Natural killer cell (primary cell): ENCODE results near the gene NEURL1B. TPM values are rescaled to one million over a fixed set of nuclear protein-coding genes. Genes with fewer than 3 reads are reported as not detected.

ENCODE experiments used
- ATAC-seq, 3 donors: fragments of 150-1000 bp in 2 of 3; fragments of 200-7000 bp in 1 of 3; cut with Tn5 transposase; 1 replicate in 1 of 3; 2 replicates in 2 of 3; pipeline ENCODE4 v1.10.0; 2021; ENCODE audit warnings: mild to moderate bottlenecking in 2 of 3, moderate library complexity in 2 of 3
- DNase-seq, 2 donors: peaks; one replicate each; pipeline versions ENCODE4 v3.0.0 to v3.0.0-alpha.2; 2013 to 2021; ENCODE audit warnings: mixed read lengths in 1 of 2
- H3K27ac ChIP-seq: one replicate; pipeline ENCODE4 v1.5.1; 2013; ENCODE audit warnings: mild to moderate bottlenecking, low read length
- H3K27me3 ChIP-seq: one replicate; pipeline ENCODE4 v1.6.1; 2013; ENCODE audit warnings: low read length; ENCODE audit not compliant: control insufficient read depth, insufficient read depth
- H3K36me3 ChIP-seq: one replicate; pipeline ENCODE4 v1.6.1; 2013; ENCODE audit warnings: low read length; ENCODE audit not compliant: control insufficient read depth, insufficient read depth
- H3K4me1 ChIP-seq: one replicate; pipeline ENCODE4 v1.6.1; 2013; ENCODE audit warnings: low read length; ENCODE audit not compliant: control insufficient read depth, insufficient read depth
- H3K4me3 ChIP-seq: one replicate; pipeline ENCODE4 v1.5.1; 2013; ENCODE audit warnings: low read length
- H3K9me3 ChIP-seq: one replicate; pipeline ENCODE4 v1.6.1; 2013; ENCODE audit warnings: low read length; ENCODE audit not compliant: control insufficient read depth, insufficient read depth
- H3K27ac Mint-ChIP-seq, 2 donors: one replicate each; pipeline ENCODE4 v1.8.0; 2022; ENCODE audit warnings: mild to moderate bottlenecking in 2 of 2, mixed read lengths in 2 of 2, moderate library complexity in 1 of 2
- H3K27me3 Mint-ChIP-seq, 2 donors: one replicate each; pipeline ENCODE4 v1.8.0; 2022; ENCODE audit warnings: low read depth in 2 of 2, mixed read lengths in 2 of 2
- H3K36me3 Mint-ChIP-seq: one replicate; pipeline ENCODE4 v1.8.0; 2022; ENCODE audit warnings: mixed read lengths
- H3K4me1 Mint-ChIP-seq, 2 donors: one replicate each; pipeline ENCODE4 v1.8.0; 2022; ENCODE audit warnings: mixed read lengths in 2 of 2
- H3K4me3 Mint-ChIP-seq: one replicate; pipeline ENCODE4 v1.8.0; 2022; ENCODE audit warnings: mild to moderate bottlenecking, moderate library complexity, mixed read lengths
- H3K9me3 Mint-ChIP-seq, 2 donors: one replicate each; pipeline ENCODE4 v1.8.0; 2022; ENCODE audit warnings: mixed read lengths in 2 of 2
- WGBS: methylation state at CpG from one replicate; pipeline ENCODE4 v1.1.7; 2013; ENCODE audit warnings: missing lambda C conversion rate; ENCODE audit not compliant: insufficient coverage; 5-methylcytosine and 5-hydroxymethylcytosine counted together
- intact Hi-C: fragments of 100-400 bp; cut with micrococcal nuclease; formaldehyde crosslinking; loops from one replicate; pipeline ENCODE4 v1.14.2; 2022
- total RNA-seq, 4 donors: library from RNA; stranded (reverse); fragments of 120-200 nt in 1 of 4; gene quantifications; one replicate each; pipeline versions ENCODE4 v1.2.3 to v1.2.4, GENCODE V29; 2013 to 2022
- TF ChIP-seq, protein P1 (sequence below): fragments of 200-600 bp; IDR thresholded peaks from one replicate; pipeline ENCODE4 v1.8.0; 2022; ENCODE audit warnings: antibody characterized with exemption

The NEURL1B gene
- total RNA-seq, 3 donors from 2014 or later (not counting 1 experiment from before 2014, with no cell fraction given) = 0.28 to 0.54 (median 0.45) TPM

DNA sequence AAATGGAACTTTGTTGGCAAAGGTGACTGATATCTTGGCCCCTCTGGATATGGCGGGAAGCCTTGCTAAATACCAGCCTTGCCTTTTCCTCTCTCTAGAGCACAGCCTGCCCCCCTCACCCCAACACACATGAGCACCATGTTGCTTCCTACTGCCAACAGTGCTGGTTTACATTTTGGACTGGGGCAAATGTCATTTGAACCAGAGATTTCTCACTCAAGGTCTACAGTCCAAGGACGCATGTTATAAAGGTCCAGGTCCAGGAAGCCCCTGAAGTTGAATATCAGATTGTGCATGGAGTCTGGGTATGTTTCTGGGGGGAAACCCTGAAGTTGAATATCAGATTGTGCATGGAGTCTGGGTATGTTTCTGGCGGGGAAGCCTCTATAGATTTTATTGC, 19.9 kb downstream of the NEURL1B start:
- 92% methylated on average over 3 of the region's 3 CpGs for WGBS
- TF ChIP-seq, protein P1, sequence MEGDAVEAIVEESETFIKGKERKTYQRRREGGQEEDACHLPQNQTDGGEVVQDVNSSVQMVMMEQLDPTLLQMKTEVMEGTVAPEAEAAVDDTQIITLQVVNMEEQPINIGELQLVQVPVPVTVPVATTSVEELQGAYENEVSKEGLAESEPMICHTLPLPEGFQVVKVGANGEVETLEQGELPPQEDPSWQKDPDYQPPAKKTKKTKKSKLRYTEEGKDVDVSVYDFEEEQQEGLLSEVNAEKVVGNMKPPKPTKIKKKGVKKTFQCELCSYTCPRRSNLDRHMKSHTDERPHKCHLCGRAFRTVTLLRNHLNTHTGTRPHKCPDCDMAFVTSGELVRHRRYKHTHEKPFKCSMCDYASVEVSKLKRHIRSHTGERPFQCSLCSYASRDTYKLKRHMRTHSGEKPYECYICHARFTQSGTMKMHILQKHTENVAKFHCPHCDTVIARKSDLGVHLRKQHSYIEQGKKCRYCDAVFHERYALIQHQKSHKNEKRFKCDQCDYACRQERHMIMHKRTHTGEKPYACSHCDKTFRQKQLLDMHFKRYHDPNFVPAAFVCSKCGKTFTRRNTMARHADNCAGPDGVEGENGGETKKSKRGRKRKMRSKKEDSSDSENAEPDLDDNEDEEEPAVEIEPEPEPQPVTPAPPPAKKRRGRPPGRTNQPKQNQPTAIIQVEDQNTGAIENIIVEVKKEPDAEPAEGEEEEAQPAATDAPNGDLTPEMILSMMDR = no peak
- ATAC-seq = no peak

DNA sequence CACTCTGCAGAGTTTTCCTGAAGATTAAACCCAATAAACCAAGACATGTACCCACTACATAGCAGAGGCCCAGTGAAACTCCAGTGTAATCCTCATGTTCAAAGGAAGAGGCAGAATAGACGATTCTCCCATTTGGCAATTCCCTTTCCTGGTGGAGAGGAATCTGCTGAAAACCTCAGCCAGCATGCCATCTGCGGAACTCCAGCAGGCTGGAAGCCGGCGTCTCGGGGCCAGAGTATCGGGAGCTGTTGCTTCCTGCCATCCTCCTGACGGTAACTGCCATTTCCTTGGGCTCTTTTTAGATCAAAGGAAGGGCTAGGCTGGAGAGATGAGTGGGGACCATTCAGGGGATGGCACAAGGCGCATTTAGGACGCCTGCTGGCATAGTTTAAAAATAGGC, 20.5 kb downstream of the NEURL1B start:
- Histone ChIP-seq H3K4me3 (no peak overlapping the region), H3K36me3 (no peaks in the 10 kb centered on the region), H3K4me1 (no peaks in the 10 kb centered on the region), H3K9me3 (no peaks in the 10 kb centered on the region), H3K27me3 (no peaks in the 10 kb centered on the region), H3K27ac (no peak overlapping the region)
- Mint-ChIP-seq H3K36me3 (no peaks in the 10 kb centered on the region), H3K27me3 (no peaks in the 10 kb centered on the region), H3K4me3 (no peak overlapping the region), H3K27ac (no peak overlapping the region), H3K9me3 (no peaks in the 10 kb centered on the region), H3K4me1 (no peaks in the 10 kb centered on the region)
- ATAC-seq = no peak
- TF ChIP-seq, protein P1 = no peak
- WGBS = 92% methylated on average over 9 of the region's 9 CpGs
- no peak for DNase-seq
- intact Hi-C loops = no loop called here

More for the DNA sequence above, 19.9 kb downstream of the NEURL1B start:
- intact Hi-C loops = no loop called here
- H3K27me3 Mint-ChIP-seq = no peaks in the 10 kb centered on the region
- H3K4me3 Mint-ChIP-seq = no peak overlapping the region
- Histone ChIP-seq H3K27ac (no peak overlapping the region), H3K36me3 (no peaks in the 10 kb centered on the region), H3K9me3 (no peaks in the 10 kb centered on the region), H3K27me3 (no peaks in the 10 kb centered on the region), H3K4me1 (no peaks in the 10 kb centered on the region), H3K4me3 (no peak overlapping the region)
- no peak overlapping the region for H3K27ac Mint-ChIP-seq
- H3K36me3 Mint-ChIP-seq = no peaks in the 10 kb centered on the region
- H3K4me1 Mint-ChIP-seq = no peaks in the 10 kb centered on the region
- H3K9me3 Mint-ChIP-seq = peaks cover 1 to 2% of the 10 kb centered on the region in 2 donors
- DNase-seq = no peak

DNA sequence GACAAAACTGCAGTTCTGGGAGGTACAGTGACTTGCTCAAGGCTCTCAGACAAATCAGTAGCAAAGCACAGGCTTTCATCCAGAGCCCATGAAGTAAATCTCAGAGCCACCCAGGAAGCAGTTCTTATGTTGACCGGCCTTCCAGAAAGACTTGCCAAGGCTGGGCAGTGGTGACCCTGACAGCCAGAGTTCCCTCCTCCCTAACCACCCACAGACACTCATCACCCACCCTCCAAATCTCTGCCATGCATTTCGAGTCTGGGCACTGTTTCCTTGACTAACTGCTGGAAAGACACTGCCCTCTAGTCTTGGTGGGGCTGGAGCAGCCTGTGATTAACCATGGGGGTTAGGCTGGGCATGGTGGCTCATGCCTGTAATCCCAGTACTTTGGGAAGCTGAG, 21.5 kb downstream of the NEURL1B start:
- TF ChIP-seq, protein P1 = no peak

DNA sequence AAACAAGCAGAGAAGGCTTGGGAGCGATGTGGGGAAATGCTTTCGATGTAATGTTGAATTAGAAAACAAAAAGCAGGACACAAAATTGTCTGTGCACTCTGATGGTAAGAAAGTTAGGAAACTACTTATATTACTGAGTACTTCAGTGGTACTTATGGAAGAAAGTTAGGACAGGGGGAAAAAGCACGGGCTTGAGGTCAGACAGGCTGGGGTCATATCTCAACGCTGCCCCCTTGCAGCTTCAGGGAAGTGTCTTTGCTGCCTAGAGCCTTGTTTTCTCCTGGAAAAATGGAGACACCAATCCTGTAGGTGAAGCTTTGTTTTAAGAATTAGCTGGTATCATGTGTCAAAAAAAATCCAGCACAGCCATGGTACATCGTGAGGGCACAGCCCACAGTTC, 23.0 kb downstream of the NEURL1B start:
- H3K27ac ChIP-seq = no peak overlapping the region
- H3K4me1 Mint-ChIP-seq = no peaks in the 10 kb centered on the region
- no peaks in the 10 kb centered on the region for H3K9me3 Mint-ChIP-seq
- no peak overlapping the region for H3K4me3 Mint-ChIP-seq
- ATAC-seq (no peak), DNase-seq (no peak)
- 90% methylated on average over 5 of the region's 5 CpGs for WGBS
- no peaks in the 10 kb centered on the region for H3K27me3 Mint-ChIP-seq
- no peaks in the 10 kb centered on the region for H3K36me3 Mint-ChIP-seq
- no peaks in the 10 kb centered on the region for H3K9me3 ChIP-seq
- TF ChIP-seq, protein P1 = no peak
- no peaks in the 10 kb centered on the region for H3K27me3 ChIP-seq
- intact Hi-C loops = no loop called here
- no peaks in the 10 kb centered on the region for H3K4me1 ChIP-seq
- H3K27ac Mint-ChIP-seq = no peak overlapping the region
- no peaks in the 10 kb centered on the region for H3K36me3 ChIP-seq
- no peak overlapping the region for H3K4me3 ChIP-seq

More for the DNA sequence above, 21.5 kb downstream of the NEURL1B start:
- Histone ChIP-seq H3K4me3 (no peak overlapping the region), H3K27ac (no peak overlapping the region), H3K9me3 (no peaks in the 10 kb centered on the region), H3K36me3 (no peaks in the 10 kb centered on the region), H3K4me1 (no peaks in the 10 kb centered on the region), H3K27me3 (no peaks in the 10 kb centered on the region)
- Mint-ChIP-seq H3K27me3 (no peaks in the 10 kb centered on the region), H3K27ac (no peak overlapping the region), H3K9me3 (no peaks in the 10 kb centered on the region), H3K4me1 (no peaks in the 10 kb centered on the region), H3K4me3 (no peak overlapping the region), H3K36me3 (no peaks in the 10 kb centered on the region)
- ATAC-seq (no peak), DNase-seq (no peak)
- intact Hi-C loops = no loop called here
- 57% methylated on average over 2 of the region's 2 CpGs for WGBS
